Esophagus squamous epithelium (tissue), 5 donors: ENCODE measurements around the gene CCDC66. TPM values are rescaled to one million over a fixed set of nuclear protein-coding genes. Genes with fewer than 3 reads are reported as not detected.
"Not testable (repeated sequence)": the region's sequence is repeated elsewhere in the genome, so short reads cannot be mapped to it uniquely, and the experiment has no call there.

Experiments used
- DNase-seq: peaks from one replicate; lab custom pipeline; 2025; lab: John Stamatoyannopoulos, UW
- H3K27ac ChIP-seq, 4 donors: fragments of 200-600 bp; sonication (generic); one replicate each; pipeline ENCODE4 v1.5.1; 2016 to 2019; ENCODE audit warnings: mild to moderate bottlenecking in 1 of 4
- H3K27me3 ChIP-seq, 4 donors: fragments of 200-600 bp; sonication (generic); 1 replicate in 3 of 4; 2 replicates in 1 of 4; pipeline versions ENCODE4 v1.5.1 to v1.6.0; 2017 to 2021; ENCODE audit warnings: antibody characterized with exemption in 1 of 4
- H3K36me3 ChIP-seq, 3 donors: fragments of 200-600 bp; sonication (generic); one replicate each; pipeline ENCODE4 v1.5.1; 2016 to 2019
- H3K4me1 ChIP-seq, 3 donors: fragments of 200-600 bp; sonication (generic); one replicate each; pipeline ENCODE4 v1.5.1; 2017 to 2019
- H3K4me3 ChIP-seq, 4 donors: fragments of 200-600 bp; sonication (generic); 1 replicate in 3 of 4; 2 replicates in 1 of 4; pipeline ENCODE4 v1.5.1; 2016 to 2019; ENCODE audit warnings: mild to moderate bottlenecking in 2 of 4, moderate library complexity in 1 of 4
- H3K9me3 ChIP-seq, 3 donors: fragments of 200-600 bp; sonication (generic); one replicate each; pipeline ENCODE4 v1.5.1; 2016 to 2019
- POLR2A ChIP-seq, 4 donors: fragments of 450-650 bp; IDR thresholded peaks; one replicate each; pipeline ENCODE4 v1.6.1; 2017; ENCODE audit warnings: antibody characterized with exemption in 4 of 4, mild to moderate bottlenecking in 4 of 4, moderate library complexity in 3 of 4
- WGBS, 2 donors: methylation state at CpG; one replicate each; pipeline ENCODE4 v1.1.5; 2018; 5-methylcytosine and 5-hydroxymethylcytosine counted together
- intact Hi-C: fragments of 100-400 bp; cut with DNase I; formaldehyde crosslinking; loops from one replicate; pipeline ENCODE4 v1.15.0; 2022
- total RNA-seq, 4 donors: library from RNA; depleted of rRNA; stranded (reverse); fragments of >200 nt; gene quantifications; one replicate each; pipeline ENCODE4 v1.1.0, GENCODE V29; 2016
- TF ChIP-seq, protein P1 (sequence below), 6 experiments: fragments of 450-650 bp in 4 of 6; fragments of 200-600 bp in 2 of 6; sonication (generic) in 2 of 6; IDR thresholded peaks; one replicate each; pipeline ENCODE4 v1.5.1; 2016 to 2019; ENCODE audit warnings: antibody characterized with exemption in 6 of 6, mild to moderate bottlenecking in 4 of 6, moderate library complexity in 4 of 6
- donor health status: DM: yes; HTN: yes; CAD: no.

Gene CCDC66
- total RNA-seq, 4 donors from 2014 or later, result 8.1 to 32.6 (median 15.8) TPM

DNA sequence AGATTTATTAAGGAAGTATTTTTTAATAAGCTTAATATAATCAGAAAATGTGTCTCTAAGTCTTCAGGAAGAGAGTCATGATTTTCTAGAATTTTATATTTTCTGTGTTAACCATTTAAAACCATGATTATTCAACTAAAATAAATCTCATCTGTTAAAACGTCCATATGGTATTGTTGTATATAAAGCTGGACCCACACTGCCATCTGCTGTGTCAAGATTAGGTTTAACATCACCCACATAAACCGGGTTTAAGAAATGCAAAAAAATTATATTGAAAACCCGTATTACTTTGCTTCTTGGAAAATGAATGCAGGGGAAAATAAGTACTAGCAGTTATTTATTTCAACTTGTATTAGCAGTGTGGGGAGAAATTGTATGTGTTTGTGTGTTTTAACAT is 9.5 kb upstream of the CCDC66 start:
- H3K9me3 ChIP-seq, result no peaks in the 10 kb centered on the region
- no peaks in the 10 kb centered on the region for H3K36me3 ChIP-seq
- DNase-seq, result no peak
- no peak overlapping the region for H3K4me3 ChIP-seq
- 22 to 29% methylated on average over 3 of the region's 3 CpGs for WGBS, 2 donors
- H3K27ac ChIP-seq, result no peak overlapping the region
- peaks cover 0 to 16% (median 0%) of the 10 kb centered on the region in 4 donors for H3K27me3 ChIP-seq
- H3K4me1 ChIP-seq, result no peaks in the 10 kb centered on the region
- no peak for TF ChIP-seq POLR2A (IDR thresholded peaks at IDR 0.05)
- TF ChIP-seq, protein P1, sequence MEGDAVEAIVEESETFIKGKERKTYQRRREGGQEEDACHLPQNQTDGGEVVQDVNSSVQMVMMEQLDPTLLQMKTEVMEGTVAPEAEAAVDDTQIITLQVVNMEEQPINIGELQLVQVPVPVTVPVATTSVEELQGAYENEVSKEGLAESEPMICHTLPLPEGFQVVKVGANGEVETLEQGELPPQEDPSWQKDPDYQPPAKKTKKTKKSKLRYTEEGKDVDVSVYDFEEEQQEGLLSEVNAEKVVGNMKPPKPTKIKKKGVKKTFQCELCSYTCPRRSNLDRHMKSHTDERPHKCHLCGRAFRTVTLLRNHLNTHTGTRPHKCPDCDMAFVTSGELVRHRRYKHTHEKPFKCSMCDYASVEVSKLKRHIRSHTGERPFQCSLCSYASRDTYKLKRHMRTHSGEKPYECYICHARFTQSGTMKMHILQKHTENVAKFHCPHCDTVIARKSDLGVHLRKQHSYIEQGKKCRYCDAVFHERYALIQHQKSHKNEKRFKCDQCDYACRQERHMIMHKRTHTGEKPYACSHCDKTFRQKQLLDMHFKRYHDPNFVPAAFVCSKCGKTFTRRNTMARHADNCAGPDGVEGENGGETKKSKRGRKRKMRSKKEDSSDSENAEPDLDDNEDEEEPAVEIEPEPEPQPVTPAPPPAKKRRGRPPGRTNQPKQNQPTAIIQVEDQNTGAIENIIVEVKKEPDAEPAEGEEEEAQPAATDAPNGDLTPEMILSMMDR (IDR thresholded peaks at IDR 0.05), result no peak
- intact Hi-C loops, result no loop called here

DNA sequence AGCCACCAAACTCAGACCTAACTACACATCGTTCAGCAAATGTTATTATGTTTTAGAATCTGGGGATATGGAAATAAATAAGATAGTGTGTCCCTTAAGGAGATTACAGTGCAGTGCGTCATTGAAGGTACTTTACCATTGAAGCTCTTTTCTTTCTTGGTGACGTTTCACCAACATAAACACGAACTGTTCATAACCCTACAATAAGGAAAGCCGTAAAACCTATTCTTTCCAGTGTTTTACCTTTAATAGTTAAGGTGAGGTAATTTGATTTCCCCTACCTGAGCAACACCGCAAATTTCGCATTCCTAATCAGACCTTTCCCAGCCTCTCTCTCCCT is 826 bp downstream of the CCDC66 start:
- H3K4me1 ChIP-seq, result peaks cover 0 to 19% (median 4%) of the 10 kb centered on the region in 3 donors

DNA sequence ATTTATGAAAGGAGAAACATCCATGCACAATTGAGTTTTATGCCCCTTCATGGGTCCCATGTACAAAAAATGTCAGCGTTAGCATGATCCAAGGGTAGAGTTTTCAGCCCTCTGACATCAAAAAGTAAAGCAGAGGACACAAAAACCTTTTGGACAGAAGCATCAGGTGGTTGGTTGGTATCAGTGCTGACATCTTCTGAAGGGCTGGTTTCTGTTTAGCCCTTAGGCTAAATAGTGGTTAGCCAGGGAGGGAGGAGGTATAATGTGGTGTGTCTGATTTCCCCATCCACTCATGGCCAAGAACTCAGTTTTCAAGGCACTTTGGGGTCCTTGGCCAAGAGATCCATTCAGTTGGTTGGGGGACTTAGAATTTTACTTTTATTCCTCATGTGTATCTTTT is 16.5 kb downstream of the CCDC66 start:
- Histone ChIP-seq H3K9me3 (no peaks in the 10 kb centered on the region), H3K27ac (no peak overlapping the region), H3K4me1 (no peaks in the 10 kb centered on the region), H3K27me3 (no peaks in the 10 kb centered on the region), H3K4me3 (no peak overlapping the region), H3K36me3 (peaks cover 0 to 60% (median 9%) of the 10 kb centered on the region in 3 donors)
- TF ChIP-seq POLR2A (IDR thresholded peaks at IDR 0.05), result no peak
- TF ChIP-seq, protein P1 (IDR thresholded peaks at IDR 0.05), result no peak
- 93 to 94% methylated on average over 1 of the region's 1 CpG for WGBS, 2 donors
- no peak for DNase-seq
- intact Hi-C loops, result no loop called here

More for the DNA sequence above, 826 bp downstream of the CCDC66 start:
- Histone ChIP-seq H3K27me3 (no peaks in the 10 kb centered on the region), H3K9me3 (no peaks in the 10 kb centered on the region), H3K27ac (peak overlapping the region; percentile 80 to 94 (median 92)), H3K4me3 (peak overlapping the region; percentile 59 to 91 (median 76)), H3K36me3 (peaks cover 0 to 33% (median 0%) of the 10 kb centered on the region in 3 donors)
- TF ChIP-seq, protein P1 (IDR thresholded peaks at IDR 0.05), result no peak
- no peak for TF ChIP-seq POLR2A (IDR thresholded peaks at IDR 0.05)
- intact Hi-C loops, result no loop called here
- no peak for DNase-seq
- WGBS, 2 donors, result 14 to 19% methylated on average over 7 of the region's 7 CpGs

DNA sequence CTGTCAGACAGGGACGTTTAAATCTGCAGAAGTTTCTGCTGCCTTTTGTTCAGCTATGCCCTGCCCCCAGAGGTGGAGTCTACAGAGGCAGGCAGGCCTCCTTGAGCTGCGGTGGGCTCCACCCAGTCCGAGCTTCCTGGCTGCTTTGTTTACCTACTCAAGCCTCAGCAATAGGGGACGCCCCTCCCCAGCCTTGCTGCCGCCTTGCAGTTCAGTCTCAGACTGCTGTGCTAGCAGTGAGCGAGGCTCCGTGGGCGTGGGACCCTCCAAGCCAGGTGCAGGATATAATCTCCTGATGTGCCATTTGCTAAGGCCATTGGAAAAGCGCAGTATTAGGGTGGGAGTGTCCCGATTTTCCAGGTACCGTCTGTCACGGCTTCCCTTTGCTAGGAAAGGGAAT is 25.0 kb downstream of the CCDC66 start:
- H3K4me1 ChIP-seq, intact Hi-C loops, DNase-seq, H3K27ac ChIP-seq, H3K4me3 ChIP-seq, H3K9me3 ChIP-seq, H3K27me3 ChIP-seq: not testable (repeated sequence)
- 90 to 97% methylated on average over 4 to 10 of the region's 12 CpGs for WGBS, 2 donors
- peaks cover 0 to 27% (median 8%) of the 10 kb centered on the region in 3 donors for H3K36me3 ChIP-seq

DNA sequence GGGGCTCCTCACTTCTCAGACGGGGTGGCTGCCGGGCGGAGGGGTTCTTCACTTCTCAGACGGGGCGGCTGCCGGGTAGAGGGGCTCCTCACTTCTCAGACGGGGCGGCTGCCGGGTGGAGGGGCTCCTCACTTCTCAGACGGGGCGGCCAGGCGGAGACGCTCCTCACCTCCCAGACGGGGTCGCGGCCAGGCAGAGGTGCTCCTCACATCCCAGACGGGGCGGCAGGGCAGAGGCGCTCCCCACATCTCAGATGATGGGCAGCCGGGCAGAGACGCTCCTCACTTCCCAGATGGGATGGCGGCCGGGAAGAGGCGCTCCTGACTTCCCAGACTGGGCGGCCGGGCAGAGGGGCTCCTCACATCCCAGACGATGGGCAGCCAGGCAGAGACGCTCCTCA is 27.3 kb downstream of the CCDC66 start:
- H3K27me3 ChIP-seq, H3K9me3 ChIP-seq, H3K4me1 ChIP-seq, H3K27ac ChIP-seq, H3K4me3 ChIP-seq, DNase-seq, intact Hi-C loops: not testable (repeated sequence)
- H3K36me3 ChIP-seq, result peaks cover 0 to 27% (median 8%) of the 10 kb centered on the region in 3 donors
- no CpG with 5 or more reads among the region's 28 CpGs for WGBS, 2 donors

DNA sequence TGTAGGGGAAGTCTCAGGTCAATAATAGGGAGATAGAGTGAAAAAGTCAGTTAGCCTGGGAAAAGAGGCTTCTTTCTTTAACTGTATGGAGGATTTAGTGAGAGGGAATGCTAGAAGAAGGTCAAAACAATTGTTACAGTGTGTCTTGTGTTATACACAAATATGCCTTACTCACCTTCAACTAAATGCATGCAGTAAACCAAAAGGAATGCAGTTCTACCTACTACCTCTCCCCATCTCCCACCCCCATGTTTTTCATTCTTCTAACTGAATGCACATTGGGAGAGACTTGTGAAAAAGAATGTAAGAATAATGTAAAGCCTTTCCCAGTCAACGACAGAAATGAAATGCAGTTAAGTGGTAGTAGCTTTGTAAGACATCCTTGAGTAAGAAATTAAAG is 33.8 kb downstream of the CCDC66 start:
- WGBS, 2 donors, result 50 to 62% methylated on average over 1 of the region's 1 CpG
- Histone ChIP-seq H3K4me1 (no peaks in the 10 kb centered on the region), H3K27me3 (no peaks in the 10 kb centered on the region), H3K4me3 (no peak overlapping the region), H3K27ac (no peak overlapping the region), H3K36me3 (peaks cover 0 to 29% (median 0%) of the 10 kb centered on the region in 3 donors), H3K9me3 (no peaks in the 10 kb centered on the region)
- TF ChIP-seq, protein P1 (IDR thresholded peaks at IDR 0.05), result no peak
- TF ChIP-seq POLR2A (IDR thresholded peaks at IDR 0.05), result no peak
- no peak for DNase-seq
- intact Hi-C loops, result no loop called here
